Measurements from ENCODE around the gene KCNC3. TPM values are rescaled to one million over a fixed set of nuclear protein-coding genes. Genes with fewer than 3 reads are reported as not detected.

Gene KCNC3
- total and polyA plus RNA-seq, 2 of the 13 experiments (the other 11 are each of a cell fraction or from before 2014, with no cell fraction given): 0.29 to 1.7 TPM

DNA sequence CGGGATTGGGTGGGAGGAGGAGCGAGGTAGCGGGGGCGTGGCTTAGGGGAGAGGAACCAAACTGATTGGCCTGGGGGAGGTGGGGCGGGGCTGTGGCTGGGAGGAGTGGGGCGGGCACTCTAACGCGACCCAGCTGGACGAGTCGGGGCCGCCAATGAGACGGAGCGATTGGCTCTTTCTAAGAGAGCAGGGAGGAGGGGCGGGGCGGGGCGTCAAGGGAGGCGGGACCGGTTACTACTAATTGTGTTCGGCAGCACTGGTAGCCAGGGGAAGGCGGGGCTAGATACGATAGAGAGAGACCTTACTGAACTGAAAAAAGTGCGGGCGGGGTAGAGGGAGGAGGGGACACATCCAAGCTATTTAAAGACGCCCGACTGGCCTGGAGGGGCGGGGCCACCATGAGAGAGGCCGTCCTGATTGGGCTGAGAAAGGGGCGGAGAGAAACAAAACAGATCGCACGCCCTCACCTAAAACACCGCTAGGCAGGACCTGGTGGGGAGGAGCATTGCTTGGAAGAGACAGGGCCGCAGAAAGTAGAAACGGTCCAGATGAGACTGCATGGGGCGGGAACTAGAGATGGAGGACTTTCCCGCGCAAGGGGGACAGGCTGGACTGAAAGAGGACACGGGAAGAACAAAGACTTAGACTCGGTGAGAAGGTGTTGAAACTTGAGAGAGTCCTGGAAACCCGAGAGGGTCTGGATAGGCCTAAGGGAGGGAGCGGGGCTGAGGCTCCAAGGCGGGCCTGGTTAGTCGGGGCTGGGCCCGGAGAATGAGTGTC is at the start of gene KCNC3 (continued):
- no peak for TF ChIP-seq ZNF12 (CRISPR knock-in tag; IDR thresholded peaks at IDR 0.05)
- TF ChIP-seq, protein P1, sequence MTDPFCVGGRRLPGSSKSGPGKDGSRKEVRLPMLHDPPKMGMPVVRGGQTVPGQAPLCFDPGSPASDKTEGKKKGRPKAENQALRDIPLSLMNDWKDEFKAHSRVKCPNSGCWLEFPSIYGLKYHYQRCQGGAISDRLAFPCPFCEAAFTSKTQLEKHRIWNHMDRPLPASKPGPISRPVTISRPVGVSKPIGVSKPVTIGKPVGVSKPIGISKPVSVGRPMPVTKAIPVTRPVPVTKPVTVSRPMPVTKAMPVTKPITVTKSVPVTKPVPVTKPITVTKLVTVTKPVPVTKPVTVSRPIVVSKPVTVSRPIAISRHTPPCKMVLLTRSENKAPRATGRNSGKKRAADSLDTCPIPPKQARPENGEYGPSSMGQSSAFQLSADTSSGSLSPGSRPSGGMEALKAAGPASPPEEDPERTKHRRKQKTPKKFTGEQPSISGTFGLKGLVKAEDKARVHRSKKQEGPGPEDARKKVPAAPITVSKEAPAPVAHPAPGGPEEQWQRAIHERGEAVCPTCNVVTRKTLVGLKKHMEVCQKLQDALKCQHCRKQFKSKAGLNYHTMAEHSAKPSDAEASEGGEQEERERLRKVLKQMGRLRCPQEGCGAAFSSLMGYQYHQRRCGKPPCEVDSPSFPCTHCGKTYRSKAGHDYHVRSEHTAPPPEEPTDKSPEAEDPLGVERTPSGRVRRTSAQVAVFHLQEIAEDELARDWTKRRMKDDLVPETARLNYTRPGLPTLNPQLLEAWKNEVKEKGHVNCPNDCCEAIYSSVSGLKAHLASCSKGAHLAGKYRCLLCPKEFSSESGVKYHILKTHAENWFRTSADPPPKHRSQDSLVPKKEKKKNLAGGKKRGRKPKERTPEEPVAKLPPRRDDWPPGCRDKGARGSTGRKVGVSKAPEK (CRISPR knock-in tag; IDR thresholded peaks at IDR 0.05; ENCODE audit: borderline replicate concordance): no peak
- TF ChIP-seq ZNF232 (CRISPR knock-in tag; IDR thresholded peaks at IDR 0.05; ENCODE audit: borderline replicate concordance): peak; percentile 43; the same call in 1 of the 2 replicates
- TF ChIP-seq, protein P2, sequence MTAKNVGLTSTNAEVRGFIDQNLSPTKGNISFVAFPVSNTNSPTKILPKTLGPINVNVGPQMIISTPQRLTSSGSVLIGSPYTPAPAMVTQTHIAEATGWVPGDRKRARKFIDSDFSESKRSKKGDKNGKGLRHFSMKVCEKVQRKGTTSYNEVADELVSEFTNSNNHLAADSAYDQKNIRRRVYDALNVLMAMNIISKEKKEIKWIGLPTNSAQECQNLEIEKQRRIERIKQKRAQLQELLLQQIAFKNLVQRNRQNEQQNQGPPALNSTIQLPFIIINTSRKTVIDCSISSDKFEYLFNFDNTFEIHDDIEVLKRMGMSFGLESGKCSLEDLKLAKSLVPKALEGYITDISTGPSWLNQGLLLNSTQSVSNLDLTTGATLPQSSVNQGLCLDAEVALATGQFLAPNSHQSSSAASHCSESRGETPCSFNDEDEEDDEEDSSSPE (CRISPR knock-in tag; IDR thresholded peaks at IDR 0.05): peak; percentile 86
- TF ChIP-seq, protein P3, sequence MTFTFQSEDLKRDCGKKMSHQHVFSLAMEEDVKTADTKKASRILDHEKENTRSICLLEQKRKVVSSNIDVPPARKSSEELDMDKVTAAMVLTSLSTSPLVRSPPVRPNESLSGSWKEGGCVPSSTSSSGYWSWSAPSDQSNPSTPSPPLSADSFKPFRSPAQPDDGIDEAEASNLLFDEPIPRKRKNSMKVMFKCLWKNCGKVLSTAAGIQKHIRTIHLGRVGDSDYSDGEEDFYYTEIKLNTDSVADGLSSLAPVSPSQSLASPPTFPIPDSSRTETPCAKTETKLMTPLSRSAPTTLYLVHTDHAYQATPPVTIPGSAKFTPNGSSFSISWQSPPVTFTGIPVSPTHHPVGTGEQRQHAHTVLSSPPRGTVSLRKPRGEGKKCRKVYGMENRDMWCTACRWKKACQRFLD (CRISPR knock-in tag; IDR thresholded peaks at IDR 0.05; ENCODE audit: borderline replicate concordance): no peak
- no peak for TF ChIP-seq SETDB1 (CRISPR knock-in tag; IDR thresholded peaks at IDR 0.05; ENCODE audit: borderline replicate concordance)
- no peak for TF ChIP-seq ELF1 (CRISPR knock-in tag; IDR thresholded peaks at IDR 0.05)
- TF ChIP-seq, protein P4, sequence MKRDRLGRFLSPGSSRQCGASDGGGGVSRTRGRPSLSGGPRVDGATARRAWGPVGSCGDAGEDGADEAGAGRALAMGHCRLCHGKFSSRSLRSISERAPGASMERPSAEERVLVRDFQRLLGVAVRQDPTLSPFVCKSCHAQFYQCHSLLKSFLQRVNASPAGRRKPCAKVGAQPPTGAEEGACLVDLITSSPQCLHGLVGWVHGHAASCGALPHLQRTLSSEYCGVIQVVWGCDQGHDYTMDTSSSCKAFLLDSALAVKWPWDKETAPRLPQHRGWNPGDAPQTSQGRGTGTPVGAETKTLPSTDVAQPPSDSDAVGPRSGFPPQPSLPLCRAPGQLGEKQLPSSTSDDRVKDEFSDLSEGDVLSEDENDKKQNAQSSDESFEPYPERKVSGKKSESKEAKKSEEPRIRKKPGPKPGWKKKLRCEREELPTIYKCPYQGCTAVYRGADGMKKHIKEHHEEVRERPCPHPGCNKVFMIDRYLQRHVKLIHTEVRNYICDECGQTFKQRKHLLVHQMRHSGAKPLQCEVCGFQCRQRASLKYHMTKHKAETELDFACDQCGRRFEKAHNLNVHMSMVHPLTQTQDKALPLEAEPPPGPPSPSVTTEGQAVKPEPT (CRISPR knock-in tag; IDR thresholded peaks at IDR 0.05; ENCODE audit: low read depth): no peak
- TF ChIP-seq, protein P5, sequence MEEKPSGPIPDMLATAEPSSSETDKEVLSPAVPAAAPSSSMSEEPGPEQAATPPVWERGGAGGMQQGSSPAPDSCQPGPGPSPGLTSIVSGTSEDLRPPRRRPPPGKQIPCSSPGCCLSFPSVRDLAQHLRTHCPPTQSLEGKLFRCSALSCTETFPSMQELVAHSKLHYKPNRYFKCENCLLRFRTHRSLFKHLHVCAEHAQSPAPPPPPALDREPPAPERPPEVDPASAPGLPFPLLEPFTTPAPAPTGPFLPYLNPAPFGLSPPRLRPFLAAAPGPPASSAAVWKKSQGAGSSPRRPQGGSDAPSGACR (CRISPR knock-in tag; IDR thresholded peaks at IDR 0.05): no peak
- TF ChIP-seq, protein P6, sequence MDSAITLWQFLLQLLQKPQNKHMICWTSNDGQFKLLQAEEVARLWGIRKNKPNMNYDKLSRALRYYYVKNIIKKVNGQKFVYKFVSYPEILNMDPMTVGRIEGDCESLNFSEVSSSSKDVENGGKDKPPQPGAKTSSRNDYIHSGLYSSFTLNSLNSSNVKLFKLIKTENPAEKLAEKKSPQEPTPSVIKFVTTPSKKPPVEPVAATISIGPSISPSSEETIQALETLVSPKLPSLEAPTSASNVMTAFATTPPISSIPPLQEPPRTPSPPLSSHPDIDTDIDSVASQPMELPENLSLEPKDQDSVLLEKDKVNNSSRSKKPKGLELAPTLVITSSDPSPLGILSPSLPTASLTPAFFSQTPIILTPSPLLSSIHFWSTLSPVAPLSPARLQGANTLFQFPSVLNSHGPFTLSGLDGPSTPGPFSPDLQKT (CRISPR knock-in tag; IDR thresholded peaks at IDR 0.05; ENCODE audit: borderline replicate concordance): no peak
- no peak for TF ChIP-seq CHD2 (IDR thresholded peaks at IDR 0.05; ENCODE audit: low read depth, low read length)
- no peak for TF ChIP-seq SRSF1 (optimal IDR thresholded peaks at IDR 0.05; ENCODE audit: low read depth, low read length)
- TF ChIP-seq ZNF644 (CRISPR knock-in tag; IDR thresholded peaks at IDR 0.05; ENCODE audit: low read depth): no peak
- no peak for TF ChIP-seq CENPT (CRISPR knock-in tag; IDR thresholded peaks at IDR 0.05; ENCODE audit: low read depth)
- TF ChIP-seq NBN (conservative IDR thresholded peaks at IDR 0.05): no peak
- no peak; the same call in 1 of the 2 replicates for TF ChIP-seq HOXA3 (CRISPR knock-in tag; IDR thresholded peaks at IDR 0.05)
- TF ChIP-seq TCF12 (IDR thresholded peaks at IDR 0.05): no peak
- no peak for TF ChIP-seq TCF12 (CRISPR knock-in tag; IDR thresholded peaks at IDR 0.05)
- no peak for TF ChIP-seq MAFK (conservative IDR thresholded peaks at IDR 0.05 in 1 of 2, IDR thresholded peaks at IDR 0.05 in 1 of 2; ENCODE audit: low read length in 2 of 2)

All from HepG2 (cell line).